Right atrium auricular region (tissue), 2 donors: ENCODE data around the gene ATAD5. TPM values are rescaled to one million over a fixed set of nuclear protein-coding genes. Genes with fewer than 3 reads are reported as not detected.

Experiments used
- DNase-seq: peaks from one replicate; pipeline ENCODE4 v3.0.0-alpha.2; 2019; ENCODE audit warnings: low spot score
- H3K27ac ChIP-seq, 2 donors: fragments of 200-600 bp; sonication (generic); 1 replicate in 1 of 2; 2 replicates in 1 of 2; pipeline ENCODE4 v1.5.1; 2016 to 2019
- H3K27me3 ChIP-seq, 2 donors: fragments of 200-600 bp; sonication (generic); one replicate each; pipeline versions ENCODE4 v1.5.1 to v1.6.0; 2017 to 2019
- H3K36me3 ChIP-seq: fragments of 200-600 bp; sonication (generic); one replicate; pipeline ENCODE4 v1.5.1; 2016
- H3K4me1 ChIP-seq, 2 donors: fragments of 200-600 bp; sonication (generic); one replicate each; pipeline versions ENCODE4 v1.5.1 to v1.6.0; 2017 to 2019
- H3K4me3 ChIP-seq, 2 donors: fragments of 200-600 bp; sonication (generic); 1 replicate in 1 of 2; 2 replicates in 1 of 2; pipeline ENCODE4 v1.5.1; 2017 to 2019; ENCODE audit warnings: mild to moderate bottlenecking in 1 of 2, moderate library complexity in 1 of 2
- H3K9me3 ChIP-seq, 2 donors: fragments of 200-600 bp; sonication (generic); one replicate each; pipeline ENCODE4 v1.5.1; 2019
- total RNA-seq, 2 donors: library from RNA; depleted of rRNA; stranded (reverse); fragments of >200 nt; gene quantifications; one replicate each; pipeline ENCODE4 v1.1.0, GENCODE V29; 2016
- TF ChIP-seq, protein P1 (sequence below), 2 donors: fragments of 200-600 bp; sonication (generic); IDR thresholded peaks; one replicate each; pipeline ENCODE4 v1.5.1; 2019; ENCODE audit warnings: antibody characterized with exemption in 2 of 2

ATAD5 gene, protein sequence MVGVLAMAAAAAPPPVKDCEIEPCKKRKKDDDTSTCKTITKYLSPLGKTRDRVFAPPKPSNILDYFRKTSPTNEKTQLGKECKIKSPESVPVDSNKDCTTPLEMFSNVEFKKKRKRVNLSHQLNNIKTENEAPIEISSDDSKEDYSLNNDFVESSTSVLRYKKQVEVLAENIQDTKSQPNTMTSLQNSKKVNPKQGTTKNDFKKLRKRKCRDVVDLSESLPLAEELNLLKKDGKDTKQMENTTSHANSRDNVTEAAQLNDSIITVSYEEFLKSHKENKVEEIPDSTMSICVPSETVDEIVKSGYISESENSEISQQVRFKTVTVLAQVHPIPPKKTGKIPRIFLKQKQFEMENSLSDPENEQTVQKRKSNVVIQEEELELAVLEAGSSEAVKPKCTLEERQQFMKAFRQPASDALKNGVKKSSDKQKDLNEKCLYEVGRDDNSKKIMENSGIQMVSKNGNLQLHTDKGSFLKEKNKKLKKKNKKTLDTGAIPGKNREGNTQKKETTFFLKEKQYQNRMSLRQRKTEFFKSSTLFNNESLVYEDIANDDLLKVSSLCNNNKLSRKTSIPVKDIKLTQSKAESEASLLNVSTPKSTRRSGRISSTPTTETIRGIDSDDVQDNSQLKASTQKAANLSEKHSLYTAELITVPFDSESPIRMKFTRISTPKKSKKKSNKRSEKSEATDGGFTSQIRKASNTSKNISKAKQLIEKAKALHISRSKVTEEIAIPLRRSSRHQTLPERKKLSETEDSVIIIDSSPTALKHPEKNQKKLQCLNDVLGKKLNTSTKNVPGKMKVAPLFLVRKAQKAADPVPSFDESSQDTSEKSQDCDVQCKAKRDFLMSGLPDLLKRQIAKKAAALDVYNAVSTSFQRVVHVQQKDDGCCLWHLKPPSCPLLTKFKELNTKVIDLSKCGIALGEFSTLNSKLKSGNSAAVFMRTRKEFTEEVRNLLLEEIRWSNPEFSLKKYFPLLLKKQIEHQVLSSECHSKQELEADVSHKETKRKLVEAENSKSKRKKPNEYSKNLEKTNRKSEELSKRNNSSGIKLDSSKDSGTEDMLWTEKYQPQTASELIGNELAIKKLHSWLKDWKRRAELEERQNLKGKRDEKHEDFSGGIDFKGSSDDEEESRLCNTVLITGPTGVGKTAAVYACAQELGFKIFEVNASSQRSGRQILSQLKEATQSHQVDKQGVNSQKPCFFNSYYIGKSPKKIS (N-terminal part only)
- total RNA-seq, result under 1 TPM; 0.35 to 0.70 TPM

DNA sequence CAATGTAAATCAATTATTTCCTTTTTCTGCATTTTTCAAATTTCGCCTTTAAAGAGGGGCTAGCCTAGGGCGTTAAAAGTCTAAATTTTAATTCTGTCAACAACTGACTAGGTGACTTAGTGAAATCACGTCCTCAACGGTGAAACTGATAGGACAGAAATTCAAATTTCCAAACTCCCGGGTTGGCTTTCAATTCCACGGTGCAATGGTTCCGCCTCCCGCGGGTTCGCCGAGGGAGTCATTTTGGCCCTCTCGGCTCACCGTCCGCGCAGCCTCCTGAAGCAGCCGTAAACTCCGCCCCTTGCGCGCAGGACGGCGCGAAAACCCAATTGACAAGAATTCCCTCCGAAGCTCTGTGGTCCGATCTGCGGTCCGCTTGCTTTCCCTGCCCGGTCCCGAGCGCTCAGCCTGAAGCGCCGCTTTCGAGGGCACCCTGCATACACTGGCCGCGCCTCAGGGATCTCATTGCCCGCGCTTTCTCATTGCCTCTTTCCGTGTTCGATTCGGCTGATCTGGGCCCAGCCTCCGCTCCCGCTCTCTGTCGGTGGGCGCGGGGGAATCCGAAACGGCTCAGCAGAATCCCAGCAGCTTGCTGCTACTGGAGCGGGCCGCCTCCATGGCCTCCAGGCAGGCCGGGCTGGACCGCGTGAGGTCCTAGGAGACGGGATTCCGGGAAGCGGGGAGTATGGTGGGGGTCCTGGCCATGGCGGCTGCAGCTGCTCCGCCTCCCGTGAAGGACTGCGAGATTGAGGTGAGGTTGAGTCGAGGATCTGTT is at the start of gene ATAD5:
TSS of gene ATAD5 (plus strand) at position 304 of the 775 bp plus-strand sequence. CDS start at position 686, 382 bp downstream.
- Histone ChIP-seq H3K27ac (peak within 1 kb of the TSS in 1 of 2 donors; percentile 51), H3K9me3 (no peaks in the 10 kb centered on the region), H3K36me3 (no peaks in the 10 kb centered on the region), H3K4me3 (peak within 1 kb of the TSS; percentile 57 to 76), H3K27me3 (no peaks in the 10 kb centered on the region), H3K4me1 (peaks cover 0 to 15% of the 10 kb centered on the region in 2 donors)
- DNase-seq, result peak; percentile 89
- TF ChIP-seq, protein P1, sequence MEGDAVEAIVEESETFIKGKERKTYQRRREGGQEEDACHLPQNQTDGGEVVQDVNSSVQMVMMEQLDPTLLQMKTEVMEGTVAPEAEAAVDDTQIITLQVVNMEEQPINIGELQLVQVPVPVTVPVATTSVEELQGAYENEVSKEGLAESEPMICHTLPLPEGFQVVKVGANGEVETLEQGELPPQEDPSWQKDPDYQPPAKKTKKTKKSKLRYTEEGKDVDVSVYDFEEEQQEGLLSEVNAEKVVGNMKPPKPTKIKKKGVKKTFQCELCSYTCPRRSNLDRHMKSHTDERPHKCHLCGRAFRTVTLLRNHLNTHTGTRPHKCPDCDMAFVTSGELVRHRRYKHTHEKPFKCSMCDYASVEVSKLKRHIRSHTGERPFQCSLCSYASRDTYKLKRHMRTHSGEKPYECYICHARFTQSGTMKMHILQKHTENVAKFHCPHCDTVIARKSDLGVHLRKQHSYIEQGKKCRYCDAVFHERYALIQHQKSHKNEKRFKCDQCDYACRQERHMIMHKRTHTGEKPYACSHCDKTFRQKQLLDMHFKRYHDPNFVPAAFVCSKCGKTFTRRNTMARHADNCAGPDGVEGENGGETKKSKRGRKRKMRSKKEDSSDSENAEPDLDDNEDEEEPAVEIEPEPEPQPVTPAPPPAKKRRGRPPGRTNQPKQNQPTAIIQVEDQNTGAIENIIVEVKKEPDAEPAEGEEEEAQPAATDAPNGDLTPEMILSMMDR (IDR thresholded peaks at IDR 0.05), result peak in 1 of 2 donors; percentile 21

DNA sequence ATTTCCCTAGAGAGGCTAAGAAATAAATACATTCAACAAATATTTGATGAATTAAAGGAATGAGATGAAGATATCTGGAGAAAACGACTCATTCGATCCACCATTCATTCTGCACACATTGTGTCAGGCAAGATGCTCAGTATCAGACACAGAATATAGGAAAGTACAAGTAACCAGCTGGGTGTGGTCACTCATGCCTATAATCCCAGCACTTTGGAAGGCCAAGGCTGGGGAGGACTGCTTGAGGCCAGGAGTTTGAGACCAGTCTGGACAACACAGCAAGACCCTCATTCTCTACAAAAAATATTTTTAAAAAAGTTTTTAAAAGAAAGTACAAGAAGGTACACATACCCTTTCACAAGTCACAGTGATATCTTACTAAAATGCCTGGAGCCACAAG is 49.6 kb upstream of the ATAD5 start:
- Histone ChIP-seq H3K4me3 (no peak overlapping the region), H3K27ac (no peak overlapping the region), H3K36me3 (peaks cover 38% of the 10 kb centered on the region), H3K9me3 (no peaks in the 10 kb centered on the region), H3K4me1 (no peaks in the 10 kb centered on the region), H3K27me3 (no peaks in the 10 kb centered on the region)
- no peak for DNase-seq
- TF ChIP-seq, protein P1 (IDR thresholded peaks at IDR 0.05), result no peak

DNA sequence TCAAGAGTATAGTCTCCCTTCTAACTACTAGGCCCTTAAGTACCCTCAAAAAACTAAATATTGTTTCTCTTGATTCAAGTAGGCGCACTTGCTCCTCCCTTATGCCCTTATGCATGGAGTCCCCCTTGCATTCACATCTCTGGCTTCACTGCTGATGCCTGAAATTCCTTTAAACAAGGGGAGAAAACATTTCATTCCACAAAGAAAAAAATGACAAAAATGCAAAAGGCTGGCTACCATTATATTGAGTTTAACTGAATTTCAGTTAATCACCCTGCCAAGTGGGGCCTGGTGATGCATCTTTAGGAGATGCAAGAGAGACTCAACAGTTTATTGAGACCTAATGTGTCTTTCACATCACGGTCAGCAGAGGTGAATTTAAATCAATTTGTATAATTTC is 42.8 kb upstream of the ATAD5 start:
- Histone ChIP-seq H3K4me1 (no peaks in the 10 kb centered on the region), H3K9me3 (no peaks in the 10 kb centered on the region), H3K27ac (no peak overlapping the region), H3K27me3 (no peaks in the 10 kb centered on the region), H3K4me3 (no peak overlapping the region), H3K36me3 (peaks cover 48% of the 10 kb centered on the region)
- TF ChIP-seq, protein P1 (IDR thresholded peaks at IDR 0.05), result no peak
- no peak for DNase-seq

DNA sequence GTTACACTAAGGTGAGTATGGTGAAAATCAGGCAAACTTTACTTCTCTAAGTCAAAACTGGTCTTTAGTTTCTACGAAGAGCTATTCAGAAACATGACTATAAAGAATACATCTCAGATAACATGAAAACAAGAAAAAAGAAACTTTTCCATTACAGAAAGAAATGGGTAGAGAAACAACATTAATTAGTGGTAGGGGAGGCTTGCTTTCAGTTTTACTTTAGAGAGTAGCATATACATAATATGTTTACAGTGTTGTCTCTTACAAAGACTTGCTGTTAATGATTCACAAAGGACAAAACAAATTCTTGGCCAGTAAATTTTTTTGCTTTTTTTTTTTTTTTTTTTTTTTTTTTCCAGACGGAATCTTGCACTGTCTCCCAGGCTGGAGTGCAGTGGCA is 41.5 kb upstream of the ATAD5 start:
- Histone ChIP-seq H3K36me3 (peaks cover 51% of the 10 kb centered on the region), H3K9me3 (no peaks in the 10 kb centered on the region), H3K27me3 (no peaks in the 10 kb centered on the region), H3K4me1 (no peaks in the 10 kb centered on the region), H3K4me3 (no peak overlapping the region), H3K27ac (no peak overlapping the region)
- TF ChIP-seq, protein P1 (IDR thresholded peaks at IDR 0.05), result no peak
- DNase-seq, result no peak
